Thymus (tissue), 11 donors: Measurements from ENCODE around the gene HSD17B2. TPM values are rescaled to one million over a fixed set of nuclear protein-coding genes. Genes with fewer than 3 reads are reported as not detected.
"Not testable (repeated sequence)": the region's sequence is repeated elsewhere in the genome, so short reads cannot be mapped to it uniquely, and the experiment has no call there.

ENCODE experiments used
- DNase-seq, 9 donors: peaks; one replicate each; pipeline ENCODE4 v3.0.0-alpha.2; 2013; ENCODE audit warnings: low spot score in 9 of 9, low read depth in 6 of 9, missing footprints in 1 of 9
- H3K27ac ChIP-seq, 2 donors: one replicate each; pipeline ENCODE4 v1.5.1; 2013; ENCODE audit warnings: control low read depth in 1 of 2, low read depth in 1 of 2, low read length in 1 of 2, mild to moderate bottlenecking in 1 of 2, moderate library complexity in 1 of 2
- H3K27me3 ChIP-seq, 2 donors: one replicate each; pipeline ENCODE4 v1.5.1; 2013; ENCODE audit warnings: low read length in 1 of 2; ENCODE audit not compliant: control insufficient read depth in 2 of 2, insufficient read depth in 1 of 2
- H3K36me3 ChIP-seq, 2 donors: one replicate each; pipeline ENCODE4 v1.5.1; 2013; ENCODE audit warnings: low read length in 1 of 2, mild to moderate bottlenecking in 1 of 2, moderate library complexity in 1 of 2; ENCODE audit not compliant: control insufficient read depth in 2 of 2, insufficient read depth in 2 of 2
- H3K4me1 ChIP-seq, 2 donors: one replicate each; pipeline ENCODE4 v1.5.1; 2013; ENCODE audit warnings: low read length in 2 of 2; ENCODE audit not compliant: control insufficient read depth in 2 of 2, insufficient read depth in 2 of 2
- H3K4me3 ChIP-seq, 2 donors: one replicate each; pipeline ENCODE4 v1.5.1; 2013; ENCODE audit warnings: low read length in 2 of 2, control low read depth in 1 of 2, mild to moderate bottlenecking in 1 of 2
- H3K9me3 ChIP-seq, 2 donors: one replicate each; pipeline ENCODE4 v1.5.1; 2013; ENCODE audit warnings: low read length in 1 of 2, mild to moderate bottlenecking in 1 of 2; ENCODE audit not compliant: control insufficient read depth in 2 of 2, insufficient read depth in 1 of 2
- WGBS: extraction: QIAGEN DNeasy Blood & Tissue Kit; methylation state at CpG from one replicate; pipeline ENCODE4 v1.1.7; 2013; 5-methylcytosine and 5-hydroxymethylcytosine counted together
- polyA plus RNA-seq: library from polyadenylated mRNA; stranded (reverse); fragments of 200-250 nt; gene quantifications from one replicate; pipeline ENCODE4 v1.2.3, GENCODE V29; 2013
- total RNA-seq: library from RNA; stranded (reverse); fragments of 120-200 nt; gene quantifications from one replicate; pipeline ENCODE4 v1.2.4, GENCODE V29; 2013
- donor health status: healthy.

Gene HSD17B2
- total and polyA plus RNA-seq, 2 donors, result 0.19 to 2.9 TPM

DNA sequence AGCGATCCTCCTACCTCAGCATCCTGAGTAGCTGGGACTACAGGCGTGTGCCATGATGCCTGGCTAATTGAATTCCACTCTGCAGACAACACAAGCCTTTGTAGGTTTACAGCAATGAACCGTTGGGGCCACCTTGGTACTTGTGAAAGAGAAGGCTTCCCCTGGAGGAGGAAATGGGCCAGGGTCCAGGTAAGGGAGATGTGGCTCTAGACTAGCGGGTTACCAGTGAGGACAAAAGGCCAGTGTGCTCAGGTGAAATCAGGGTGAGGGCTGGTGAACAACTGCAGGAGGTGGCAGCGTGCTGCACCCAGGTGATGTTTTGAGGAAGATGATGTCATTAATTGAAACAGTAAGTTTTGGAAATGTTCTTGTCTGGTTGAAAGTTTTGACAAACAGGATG, 30.5 kb upstream of the HSD17B2 start:
- no peak overlapping the region for H3K27ac ChIP-seq
- H3K4me1 ChIP-seq, result no peaks in the 10 kb centered on the region
- DNase-seq, result no peak
- H3K9me3 ChIP-seq, result peaks cover 3 to 10% of the 10 kb centered on the region in 2 donors
- peaks cover 2 to 9% of the 10 kb centered on the region in 2 donors for H3K36me3 ChIP-seq
- no peaks in the 10 kb centered on the region for H3K27me3 ChIP-seq
- 96% methylated on average over 5 of the region's 5 CpGs for WGBS
- H3K4me3 ChIP-seq, result no peak overlapping the region

DNA sequence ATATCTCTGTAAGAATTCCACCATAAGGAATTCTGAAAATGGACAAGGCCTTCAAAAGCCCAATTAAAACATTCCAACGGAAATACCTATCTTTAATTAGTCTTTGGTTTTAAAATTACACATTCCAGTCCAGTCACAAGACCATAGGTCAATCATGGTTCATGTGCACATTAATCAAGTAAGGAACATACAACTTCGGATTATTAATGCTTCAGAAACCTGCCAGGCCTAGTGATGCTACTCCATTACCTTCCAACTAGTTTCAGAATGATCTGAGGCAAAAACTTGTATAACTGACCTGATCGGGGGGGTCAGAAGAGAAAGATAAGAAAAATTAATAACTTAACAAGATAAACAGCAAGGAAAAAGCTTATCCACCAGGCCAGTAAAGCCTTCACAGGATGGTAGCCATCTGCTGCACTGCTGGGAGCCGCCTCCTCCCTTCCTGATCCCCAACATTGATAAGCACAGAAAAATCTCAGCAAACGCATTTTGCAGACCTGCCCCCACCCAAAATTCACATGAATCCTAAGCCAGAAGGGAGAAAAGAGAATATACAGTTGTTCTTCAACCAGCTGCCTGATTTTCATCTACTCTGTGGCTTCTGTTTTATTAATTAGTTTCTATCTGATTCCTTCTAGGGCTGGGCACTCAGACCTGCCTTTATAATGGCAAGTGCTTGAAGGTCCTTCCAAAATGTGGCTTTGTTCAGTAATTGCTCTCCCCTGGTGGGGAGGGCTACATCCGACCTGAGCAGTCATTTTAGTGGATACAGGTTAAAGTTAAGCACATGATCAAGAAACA, 29.8 kb upstream of the HSD17B2 start:
- H3K27ac ChIP-seq, result no peak overlapping the region
- no peak overlapping the region for H3K4me3 ChIP-seq
- DNase-seq, result no peak
- H3K36me3 ChIP-seq, result peaks cover 2 to 3% of the 10 kb centered on the region in 2 donors
- 89% methylated on average over 6 of the region's 6 CpGs for WGBS
- H3K9me3 ChIP-seq, result peaks cover 3 to 10% of the 10 kb centered on the region in 2 donors
- H3K27me3 ChIP-seq, result no peaks in the 10 kb centered on the region
- H3K4me1 ChIP-seq, result no peaks in the 10 kb centered on the region

DNA sequence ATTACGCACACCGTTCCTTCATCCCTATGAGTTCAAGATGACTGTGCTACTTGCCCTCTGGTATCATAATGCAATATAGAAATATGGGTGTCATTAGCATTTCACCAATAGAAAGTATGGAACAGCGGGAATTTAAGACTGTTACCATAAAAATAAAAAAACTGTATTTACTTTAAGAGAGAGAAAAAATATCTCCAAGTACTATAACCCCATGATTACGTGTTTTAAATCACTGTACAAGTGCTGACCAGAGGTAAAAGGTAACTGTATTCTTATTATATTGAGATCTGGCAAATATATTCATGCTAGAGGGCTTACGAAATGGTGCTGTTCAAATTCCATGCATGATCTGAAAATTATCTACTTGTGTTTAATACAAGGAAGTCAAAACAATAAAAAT, 29.0 kb upstream of the HSD17B2 start:
- Histone ChIP-seq H3K27ac (no peak overlapping the region), H3K27me3 (no peaks in the 10 kb centered on the region), H3K4me3 (no peak overlapping the region), H3K36me3 (peaks cover 2 to 3% of the 10 kb centered on the region in 2 donors), H3K9me3 (peaks cover 3 to 10% of the 10 kb centered on the region in 2 donors), H3K4me1 (peaks cover 2 to 4% of the 10 kb centered on the region in 2 donors)
- 98% methylated on average over 5 of the region's 5 CpGs for WGBS
- DNase-seq, result no peak

DNA sequence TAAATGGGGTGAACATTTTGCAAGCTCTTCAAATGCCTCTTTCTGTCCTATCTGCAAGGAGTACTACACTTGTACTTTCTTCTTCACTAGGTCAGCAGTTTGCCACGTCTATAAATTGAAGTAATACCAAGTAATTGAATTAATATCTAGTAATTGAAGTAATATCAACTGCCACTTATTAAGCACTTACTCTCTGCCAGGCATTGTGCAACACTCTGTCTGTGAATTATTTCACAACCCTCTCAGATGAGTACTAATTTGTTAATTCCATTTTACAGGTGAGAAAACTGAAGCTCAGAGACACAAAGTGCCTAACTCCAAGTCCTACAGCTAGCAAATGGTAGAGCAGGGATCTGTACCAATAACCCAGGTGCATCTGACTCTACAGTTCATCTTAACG, 27.9 kb upstream of the HSD17B2 start:
- H3K9me3 ChIP-seq, result peaks cover 3 to 10% of the 10 kb centered on the region in 2 donors
- WGBS, result 98% methylated on average over 2 of the region's 2 CpGs
- peaks cover 0 to 2% of the 10 kb centered on the region in 2 donors for H3K36me3 ChIP-seq

DNA sequence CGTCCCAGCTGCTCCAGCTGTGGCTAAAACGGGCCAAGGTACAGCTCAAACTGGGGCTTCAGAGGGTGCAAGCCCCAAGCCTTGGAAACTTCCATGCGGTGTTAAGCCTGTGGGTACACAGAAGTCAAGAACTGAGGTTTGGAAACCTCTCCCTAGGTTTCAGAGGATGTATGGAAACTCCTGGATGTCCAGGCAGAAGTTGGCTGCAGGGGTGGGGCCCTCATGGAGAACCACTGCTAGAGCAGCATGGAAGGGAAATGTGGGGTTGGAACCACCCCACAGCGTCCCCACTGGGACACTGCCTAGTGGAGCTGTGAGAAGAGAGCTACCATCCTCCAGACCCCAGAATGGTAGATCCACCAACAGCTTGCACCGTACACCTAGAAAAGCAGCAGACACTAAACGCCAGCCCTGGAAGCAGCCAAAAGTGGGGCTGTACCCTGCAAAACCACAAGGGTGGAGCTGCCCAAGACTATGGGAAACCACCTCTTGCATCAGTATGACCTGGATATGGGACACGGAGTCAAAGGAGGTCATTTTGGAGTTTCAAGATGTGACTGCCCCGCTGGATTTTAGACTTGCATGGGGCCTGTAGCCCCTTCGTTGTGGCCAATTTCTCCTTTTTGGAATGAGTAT, 26.0 kb upstream of the HSD17B2 start:
- no peak overlapping the region for H3K27ac ChIP-seq
- no peaks in the 10 kb centered on the region for H3K27me3 ChIP-seq
- H3K9me3 ChIP-seq, result peaks cover 3 to 10% of the 10 kb centered on the region in 2 donors
- no peak overlapping the region for H3K4me3 ChIP-seq
- 92% methylated on average over 9 of the region's 9 CpGs for WGBS
- no peak for DNase-seq
- H3K36me3 ChIP-seq, result peaks cover 0 to 2% of the 10 kb centered on the region in 2 donors
- H3K4me1 ChIP-seq, result peaks cover 6 to 8% of the 10 kb centered on the region in 2 donors

More for the DNA sequence above, 27.9 kb upstream of the HSD17B2 start:
- no peak overlapping the region for H3K4me3 ChIP-seq
- no peak overlapping the region for H3K27ac ChIP-seq
- no peaks in the 10 kb centered on the region for H3K27me3 ChIP-seq
- DNase-seq, result no peak
- peaks cover 6 to 8% of the 10 kb centered on the region in 2 donors for H3K4me1 ChIP-seq

DNA sequence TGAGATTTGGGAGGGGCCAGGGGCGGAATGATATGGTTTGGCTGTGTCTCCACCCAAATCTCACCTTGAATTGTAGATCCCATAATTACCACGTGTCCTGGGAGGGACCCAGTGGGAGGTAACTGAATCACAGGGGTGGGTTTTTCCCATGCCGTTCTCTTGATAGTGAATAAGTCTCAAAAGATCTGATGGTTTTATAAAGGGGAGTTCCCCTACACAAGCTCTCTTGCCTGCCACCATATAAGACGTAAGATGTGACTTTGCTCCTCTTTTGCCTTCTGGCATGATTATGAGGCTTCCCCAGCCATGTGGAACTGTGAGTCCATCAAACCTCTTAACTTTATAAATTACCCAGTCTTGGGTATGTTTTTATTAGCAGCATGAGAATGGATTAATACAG, 25.3 kb upstream of the HSD17B2 start:
- WGBS, result 96% methylated on average over 4 of the region's 4 CpGs
- H3K9me3 ChIP-seq, DNase-seq, H3K4me1 ChIP-seq, H3K27me3 ChIP-seq, H3K36me3 ChIP-seq, H3K4me3 ChIP-seq, H3K27ac ChIP-seq: not testable (repeated sequence)

DNA sequence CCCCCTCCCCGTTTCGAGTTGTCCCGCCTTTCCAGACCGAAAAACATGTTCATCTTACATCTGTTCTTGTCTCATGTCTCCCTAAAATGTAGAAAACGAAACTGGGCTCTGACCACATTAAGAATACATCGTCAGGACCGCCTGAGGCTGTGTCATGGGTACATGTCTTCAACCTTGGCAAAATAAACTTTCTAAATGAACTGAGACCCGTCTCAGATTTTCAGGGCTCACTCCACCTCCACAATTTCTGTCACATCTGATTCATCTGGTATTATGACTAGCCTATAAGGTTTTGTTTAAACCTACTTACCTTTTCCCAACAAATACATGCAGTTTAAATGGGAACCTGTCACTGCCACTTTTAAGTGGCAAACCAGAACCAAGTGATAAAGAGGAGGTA, 24.4 kb upstream of the HSD17B2 start:
- Histone ChIP-seq H3K27ac (no peak overlapping the region), H3K36me3 (no peaks in the 10 kb centered on the region), H3K27me3 (no peaks in the 10 kb centered on the region), H3K4me1 (peaks cover 6 to 8% of the 10 kb centered on the region in 2 donors), H3K4me3 (peak overlapping the region; percentile 61 to 66), H3K9me3 (peaks cover 3 to 10% of the 10 kb centered on the region in 2 donors)
- peak in 1 of 9 donors; percentile 5 for DNase-seq
- WGBS, result 92% methylated on average over 8 of the region's 8 CpGs

DNA sequence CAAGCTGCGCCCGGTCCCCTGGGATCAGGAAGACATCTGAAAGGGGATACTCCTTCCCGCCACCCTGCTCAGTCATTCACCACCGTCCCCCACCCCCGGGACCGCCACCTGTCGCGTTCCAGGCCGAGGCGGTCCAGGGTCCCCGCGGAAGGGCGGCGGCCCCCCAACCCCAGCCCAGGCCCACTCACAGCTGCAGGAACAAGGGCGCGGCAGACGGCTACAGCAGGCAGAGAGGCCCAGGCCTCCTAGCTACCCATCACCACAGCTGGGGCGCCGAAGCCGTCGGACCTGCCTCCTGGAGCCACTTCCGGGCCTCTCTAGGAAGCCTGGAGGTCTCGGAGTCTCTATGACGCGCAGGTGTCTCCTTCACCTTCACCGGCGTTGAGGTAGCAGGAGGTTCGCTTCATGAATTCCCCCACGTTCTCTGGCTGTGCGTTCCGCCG, 23.8 kb upstream of the HSD17B2 start, which contains the start of gene SDR42E1:
Gene SDR42E1 (minus strand): TSS at position 272 of the 443 bp plus-strand sequence. CDS start 10,612 bp downstream, outside the sequence.
- WGBS, result 5% methylated on average over 32 of the region's 32 CpGs
- peaks cover 6 to 8% of the 10 kb centered on the region in 2 donors for H3K4me1 ChIP-seq
- H3K27me3 ChIP-seq, result no peaks in the 10 kb centered on the region
- no peak within 1 kb of the TSS for H3K27ac ChIP-seq
- H3K36me3 ChIP-seq, result no peaks in the 10 kb centered on the region
- peak; percentile 36 to 83 (median 49) for DNase-seq
- peaks cover 3 to 10% of the 10 kb centered on the region in 2 donors for H3K9me3 ChIP-seq
- peak within 1 kb of the TSS; percentile 61 to 66 for H3K4me3 ChIP-seq

DNA sequence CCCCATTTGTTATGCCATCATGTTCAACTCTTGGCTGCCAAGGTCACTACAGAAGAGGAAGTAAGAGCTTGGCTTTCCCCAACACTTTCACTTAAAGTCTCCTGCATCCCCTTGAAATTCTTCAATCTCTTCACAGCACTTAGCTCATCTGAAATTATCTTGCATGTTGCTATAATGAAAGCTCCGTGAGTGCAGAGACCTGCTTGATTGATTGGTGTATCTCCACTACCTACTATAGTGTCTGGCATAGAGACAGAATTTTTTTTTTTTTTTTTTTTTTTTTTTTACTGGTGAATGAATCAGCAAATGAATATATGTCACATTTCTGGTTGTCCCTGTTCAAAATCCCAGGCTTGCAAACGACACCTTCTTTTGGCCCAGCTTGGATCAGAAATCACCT, 21.9 kb upstream of the HSD17B2 start:
- no peak overlapping the region for H3K4me3 ChIP-seq
- H3K36me3 ChIP-seq, result no peaks in the 10 kb centered on the region
- H3K27ac ChIP-seq, result no peak overlapping the region
- H3K4me1 ChIP-seq, result peaks cover 6 to 8% of the 10 kb centered on the region in 2 donors
- 96% methylated on average over 2 of the region's 2 CpGs for WGBS
- no peaks in the 10 kb centered on the region for H3K27me3 ChIP-seq
- peaks cover 3 to 10% of the 10 kb centered on the region in 2 donors for H3K9me3 ChIP-seq
- DNase-seq, result no peak
